Chondrocyte (in vitro differentiated cells): ENCODE results near the gene GALNTL6. TPM values are rescaled to one million over a fixed set of nuclear protein-coding genes. Genes with fewer than 3 reads are reported as not detected.

Experiments used
- DNase-seq: peaks from one replicate; pipeline ENCODE4 v3.0.0; 2021; ENCODE audit warnings: mixed read lengths, low spot score
- H3K27ac Mint-ChIP-seq: one replicate; pipeline ENCODE4 v1.8.0; 2021; ENCODE audit warnings: mild to moderate bottlenecking, moderate library complexity, mixed read lengths; ENCODE audit not compliant: unreplicated experiment
- H3K27me3 Mint-ChIP-seq: 2 replicates; pipeline ENCODE4 v1.8.0; 2021; ENCODE audit warnings: low read depth, mixed read lengths
- H3K36me3 Mint-ChIP-seq: 2 replicates; pipeline ENCODE4 v1.8.0; 2021; ENCODE audit warnings: low read depth, mixed read lengths
- H3K4me1 Mint-ChIP-seq: 2 replicates; pipeline ENCODE4 v1.8.0; 2021; ENCODE audit warnings: low read depth, mild to moderate bottlenecking, mixed read lengths
- H3K4me3 Mint-ChIP-seq: one replicate; pipeline ENCODE4 v1.8.0; 2021; ENCODE audit warnings: mild to moderate bottlenecking, moderate library complexity, mixed read lengths; ENCODE audit not compliant: unreplicated experiment
- H3K9me3 Mint-ChIP-seq: 2 replicates; pipeline ENCODE4 v1.8.0; 2021; ENCODE audit warnings: low read depth, mixed read lengths
- CTCF ChIP-seq: fragments of 200-600 bp; sonication (generic); IDR thresholded peaks from 2 replicates; pipeline ENCODE4 v1.5.0; 2021; ENCODE audit warnings: antibody characterized with exemption, mild to moderate bottlenecking, moderate library complexity
- total RNA-seq: library from RNA; stranded (reverse); gene quantifications from 3 replicates; pipeline ENCODE4 v1.2.1, GENCODE V29; 2021

GALNTL6 gene
- total RNA-seq, 1 donor from 2014 or later: not detected

DNA sequence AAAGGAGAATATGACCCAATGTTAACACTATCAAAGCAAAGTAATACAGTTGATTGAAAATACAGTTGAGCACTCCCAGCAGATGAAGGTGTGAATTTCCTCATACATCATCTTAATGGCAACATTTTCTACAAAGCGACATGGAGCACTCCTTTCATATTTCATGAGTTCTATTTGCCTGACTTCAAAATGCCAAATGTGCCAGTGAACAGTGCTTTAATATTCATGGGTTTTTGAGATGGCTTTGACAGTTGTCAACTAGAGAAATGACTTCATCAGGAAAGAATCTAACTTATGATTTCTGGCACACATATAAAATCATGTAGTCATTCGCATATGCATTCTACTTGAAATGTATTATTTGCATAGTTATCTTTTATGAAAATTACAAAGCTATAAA, 222.4 kb downstream of the GALNTL6 start:
- no peaks in the 10 kb centered on the region for H3K36me3 Mint-ChIP-seq

GRCh38 chr4:172040766-172041165, 227.6 kb downstream of the GALNTL6 start:
- Mint-ChIP-seq H3K4me3 (no peak overlapping the region), H3K27ac (no peak overlapping the region), H3K9me3 (no peaks in the 10 kb centered on the region), H3K4me1 (no peaks in the 10 kb centered on the region), H3K27me3 (peaks cover 3% of the 10 kb centered on the region), H3K36me3 (no peaks in the 10 kb centered on the region)
- TF ChIP-seq CTCF: no peak
- DNase-seq: no peak

More for the DNA sequence above, 222.4 kb downstream of the GALNTL6 start:
- H3K4me1 Mint-ChIP-seq: no peaks in the 10 kb centered on the region
- no peak overlapping the region for H3K4me3 Mint-ChIP-seq
- H3K9me3 Mint-ChIP-seq: no peaks in the 10 kb centered on the region
- no peak for TF ChIP-seq CTCF
- H3K27ac Mint-ChIP-seq: no peak overlapping the region
- H3K27me3 Mint-ChIP-seq: peaks cover 3% of the 10 kb centered on the region
- DNase-seq: no peak

GRCh38 chr4:172042714-172043114, 229.5 kb downstream of the GALNTL6 start:
- no peak for TF ChIP-seq CTCF
- no peaks in the 10 kb centered on the region for H3K36me3 Mint-ChIP-seq
- H3K27me3 Mint-ChIP-seq: peaks cover 3% of the 10 kb centered on the region
- H3K4me1 Mint-ChIP-seq: no peaks in the 10 kb centered on the region
- H3K9me3 Mint-ChIP-seq: no peaks in the 10 kb centered on the region
- no peak for DNase-seq
- H3K4me3 Mint-ChIP-seq: no peak overlapping the region
- H3K27ac Mint-ChIP-seq: no peak overlapping the region

DNA sequence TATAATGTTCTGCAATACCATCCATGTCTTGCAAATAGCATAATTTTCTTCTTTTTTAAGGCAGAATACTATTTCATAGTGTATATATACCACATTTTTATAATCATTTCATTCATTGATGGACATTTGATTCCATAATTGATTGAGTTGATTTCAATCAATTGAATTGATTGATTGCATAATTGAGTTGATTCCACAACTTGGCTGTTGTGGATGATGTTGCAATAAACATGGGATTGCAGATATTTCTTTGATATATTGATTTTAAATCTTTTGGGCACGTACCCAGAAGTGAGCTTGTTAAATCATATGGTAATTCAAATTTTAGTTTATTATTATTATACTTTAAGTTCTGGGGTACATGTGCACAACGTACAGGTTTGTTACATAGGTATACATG, 232.8 kb downstream of the GALNTL6 start:
- TF ChIP-seq CTCF: no peak
- H3K4me1 Mint-ChIP-seq: no peaks in the 10 kb centered on the region
- peaks cover 2% of the 10 kb centered on the region for H3K27me3 Mint-ChIP-seq
- no peaks in the 10 kb centered on the region for H3K36me3 Mint-ChIP-seq
- no peaks in the 10 kb centered on the region for H3K9me3 Mint-ChIP-seq
- H3K27ac Mint-ChIP-seq: no peak overlapping the region
- no peak overlapping the region for H3K4me3 Mint-ChIP-seq
- DNase-seq: no peak

DNA sequence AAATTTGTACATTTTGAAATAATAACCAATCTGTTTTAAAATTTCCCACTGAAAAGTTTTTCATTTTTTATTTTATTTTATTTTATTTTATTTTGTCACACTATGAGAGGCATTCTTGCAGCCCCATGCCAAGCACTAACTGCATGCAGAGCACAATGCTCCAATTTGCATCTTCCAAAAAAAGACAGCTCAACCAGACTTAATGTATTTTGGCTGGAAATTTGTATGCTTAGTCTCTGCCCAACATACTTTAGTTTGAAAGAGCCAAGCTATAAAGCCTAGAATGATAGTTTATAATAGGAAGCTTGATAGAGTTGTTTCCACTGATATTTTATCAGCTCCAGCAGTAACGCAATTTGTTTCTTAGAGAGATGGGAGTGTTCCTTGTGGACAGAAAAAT, 235.5 kb downstream of the GALNTL6 start:
- no peaks in the 10 kb centered on the region for H3K9me3 Mint-ChIP-seq
- H3K4me3 Mint-ChIP-seq: no peak overlapping the region
- H3K27me3 Mint-ChIP-seq: peaks cover 2% of the 10 kb centered on the region
- no peak for TF ChIP-seq CTCF
- DNase-seq: no peak
- H3K36me3 Mint-ChIP-seq: no peaks in the 10 kb centered on the region
- H3K27ac Mint-ChIP-seq: no peak overlapping the region
- no peaks in the 10 kb centered on the region for H3K4me1 Mint-ChIP-seq
